PC-9 (cell line): Measurements from ENCODE around the gene LRMDA.

Experiments
- CTCF ChIP-seq: fragments of 200-600 bp; sonication (generic); conservative IDR thresholded peaks from 2 replicates; pipeline ENCODE4 v1.6.1; 2017; ENCODE audit warnings: mixed run types, antibody characterized with exemption, mild to moderate bottlenecking, moderate library complexity
- EZH2 ChIP-seq: fragments of 200-600 bp; sonication (generic); IDR thresholded peaks from 2 replicates; pipeline ENCODE4 v1.8.0; 2017; ENCODE audit warnings: antibody characterized with exemption, low read depth

DNA sequence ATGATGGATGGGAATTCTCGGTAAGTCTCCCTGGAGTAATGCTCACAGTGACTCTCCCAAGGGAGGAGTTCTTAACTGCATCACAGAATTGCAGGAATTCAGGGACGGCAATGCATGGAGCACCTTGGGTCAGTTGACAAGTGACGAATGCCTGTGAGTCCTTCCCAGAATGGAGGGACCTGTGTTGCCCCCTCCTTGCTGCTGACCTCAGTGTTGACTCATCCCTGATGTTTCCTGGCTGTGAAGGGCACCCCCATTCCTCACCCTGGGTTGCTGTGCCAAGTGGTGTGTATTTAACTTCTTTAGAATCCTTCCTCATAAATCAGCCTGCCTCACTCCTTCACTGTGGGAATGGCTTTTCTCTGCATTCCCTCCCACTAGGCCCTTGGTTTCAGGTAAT lies 98.9 kb downstream of the LRMDA start:
- TF ChIP-seq CTCF (no peak), EZH2 (no peak)
